GM21825 (cell line): ENCODE results near the gene WDFY3.
"Not testable (repeated sequence)": the region's sequence is repeated elsewhere in the genome, so short reads cannot be mapped to it uniquely, and the experiment has no call there.

Experiments used
- ATAC-seq: cut with Tn5 transposase; IDR thresholded peaks from one replicate; pipeline ENCODE4 v1.9.1; 2021; ENCODE audit warnings: mild to moderate bottlenecking, moderate library complexity; ENCODE audit not compliant: unreplicated experiment

The WDFY3 gene

DNA sequence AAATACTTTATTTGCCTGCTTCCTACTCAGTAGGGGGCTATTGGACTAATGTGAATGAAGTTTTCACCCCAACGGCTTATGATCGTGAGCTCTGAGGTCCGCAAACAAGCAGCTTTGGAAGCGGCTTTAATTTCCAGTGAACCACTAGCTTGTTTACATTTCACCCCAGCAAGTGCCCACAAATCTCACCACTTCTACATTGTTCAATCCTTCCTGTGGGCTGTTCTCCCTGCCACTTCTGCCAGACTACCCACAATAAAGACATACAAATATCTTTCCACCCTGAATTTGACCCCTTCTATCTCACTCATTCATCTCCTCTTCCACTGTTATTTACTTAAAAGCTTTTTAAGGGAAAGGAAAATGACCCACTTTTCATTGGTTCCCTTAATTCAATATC is 285.5 kb downstream of the WDFY3 start:
- no peak for ATAC-seq

DNA sequence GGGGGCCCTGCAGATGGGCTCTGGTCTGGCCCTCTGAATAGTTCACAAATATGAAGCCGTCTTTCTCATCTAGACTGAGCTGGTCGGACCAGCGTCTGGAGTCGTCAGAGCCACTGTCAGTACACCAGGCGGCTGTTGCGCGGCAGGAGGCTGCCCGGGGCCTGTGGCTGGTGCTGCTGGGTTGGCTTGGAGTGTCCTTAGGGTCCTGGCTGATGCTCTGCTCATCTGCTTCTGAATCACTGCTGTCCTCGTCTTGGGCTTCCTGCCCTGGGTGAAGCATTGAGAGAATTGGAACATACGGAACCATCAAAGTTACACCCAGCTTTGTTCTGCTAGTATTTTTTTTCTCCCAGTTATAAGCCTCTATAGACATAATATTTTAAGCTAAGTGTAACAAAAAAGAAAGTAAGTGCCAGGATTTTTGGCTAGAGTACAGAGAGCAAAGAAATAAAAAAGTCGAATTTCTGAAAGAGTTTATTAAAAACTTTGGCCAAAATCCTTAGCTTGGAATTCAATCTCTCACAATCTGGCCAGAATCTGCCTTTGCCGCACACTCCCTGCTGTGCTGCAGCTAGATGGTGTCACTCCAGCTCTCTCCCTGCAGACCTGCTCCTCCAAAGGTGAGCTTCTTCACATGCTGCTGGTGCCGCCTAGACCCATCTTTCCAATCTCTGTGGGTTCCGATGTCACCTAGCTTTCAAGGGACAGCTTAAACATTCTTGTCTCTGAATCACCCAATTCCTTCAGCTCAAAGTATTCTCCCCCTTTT is 287.3 kb downstream of the WDFY3 start:
- ATAC-seq, result no peak

DNA sequence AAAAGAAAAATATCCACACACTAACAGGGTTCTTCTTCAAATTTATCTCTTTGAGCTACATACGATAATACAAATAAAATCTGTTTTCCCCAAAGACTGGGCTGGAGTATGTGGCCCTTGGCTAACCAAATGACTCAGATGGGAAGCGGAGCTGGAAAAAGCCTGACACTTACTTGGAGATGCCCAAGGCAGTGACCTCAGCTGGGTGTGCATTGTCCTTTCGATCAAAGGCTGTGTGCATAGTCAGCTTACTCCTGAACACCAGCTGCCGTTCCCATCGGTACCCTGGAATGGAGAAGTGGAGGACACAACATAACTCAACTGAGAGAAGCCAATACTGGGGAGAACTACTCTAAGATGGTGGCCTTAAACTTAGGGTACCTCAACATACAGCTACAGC is 288.5 kb downstream of the WDFY3 start:
- no peak for ATAC-seq

DNA sequence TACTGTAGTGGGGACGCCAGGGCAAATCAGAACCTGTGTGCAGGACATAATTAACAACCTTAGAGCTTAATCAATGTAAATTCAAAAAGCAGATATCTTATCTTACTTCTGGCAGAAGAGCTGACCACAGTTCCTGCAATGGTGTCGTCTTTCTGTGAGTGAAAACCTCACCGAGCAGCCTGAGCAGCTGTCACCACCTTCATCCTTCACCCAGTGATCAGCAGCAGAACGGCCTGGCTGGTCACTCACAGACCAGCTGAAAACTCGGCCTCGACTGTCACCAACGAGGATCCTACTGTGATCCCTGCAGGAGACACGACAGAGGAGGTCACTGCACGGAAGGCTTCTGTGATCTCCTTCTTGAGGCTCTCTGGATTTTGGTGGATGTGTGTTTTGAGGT is 289.4 kb downstream of the WDFY3 start:
- ATAC-seq, result no peak

DNA sequence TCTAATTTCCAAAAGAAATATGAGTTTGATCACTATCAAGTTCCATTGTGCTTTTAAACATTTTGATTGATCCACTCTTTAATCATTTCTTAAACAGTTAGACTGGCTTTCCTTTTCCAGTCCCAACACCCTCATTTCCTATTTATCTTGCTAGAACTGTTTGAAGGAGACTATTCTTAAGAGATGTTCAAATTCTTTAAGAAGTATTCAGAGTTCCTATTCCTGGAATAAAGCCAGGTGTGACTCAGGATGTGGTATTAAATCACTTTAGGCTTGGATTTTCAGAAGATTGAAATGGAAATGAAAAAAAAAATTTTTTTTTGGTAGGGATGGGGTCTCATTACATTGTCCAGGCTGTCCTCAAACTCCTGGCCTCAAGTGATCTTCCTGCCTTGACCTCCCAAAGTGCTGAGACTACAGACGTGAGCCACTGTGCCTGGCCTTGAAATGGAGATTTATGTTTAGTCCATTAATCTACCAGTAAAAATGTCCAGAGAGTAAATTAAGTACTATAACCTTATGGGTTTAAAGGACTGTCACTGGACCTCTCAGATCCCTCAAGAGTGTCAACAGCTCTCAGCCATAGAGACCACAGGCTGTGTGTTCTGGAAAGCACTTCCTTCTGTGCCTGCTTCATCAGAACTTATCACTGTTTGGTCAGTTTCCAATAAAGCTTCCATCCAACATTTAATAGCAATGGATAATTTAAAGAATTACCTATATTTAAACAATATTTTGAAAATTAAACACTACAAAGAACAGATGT is 292.8 kb downstream of the WDFY3 start:
- ATAC-seq, result no peak

DNA sequence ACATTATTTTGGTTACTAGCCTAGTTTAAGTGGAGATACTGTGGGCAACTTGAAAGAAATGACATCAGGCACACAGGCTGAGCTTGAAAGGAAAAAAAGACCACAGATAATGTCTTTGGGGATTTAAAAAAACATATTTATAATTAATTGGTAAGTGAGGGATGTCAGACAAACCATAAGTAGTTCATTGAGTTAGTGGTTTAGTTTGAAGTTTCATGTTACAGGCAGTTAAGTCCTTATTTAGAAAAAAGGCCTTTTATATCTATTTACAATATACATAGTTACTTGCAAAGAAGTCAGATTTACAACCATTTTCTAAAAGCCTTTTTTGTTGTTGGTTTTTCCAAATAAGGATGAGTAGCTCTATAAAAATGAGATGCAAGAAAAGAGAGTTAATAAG is 294.3 kb downstream of the WDFY3 start:
- no peak for ATAC-seq

DNA sequence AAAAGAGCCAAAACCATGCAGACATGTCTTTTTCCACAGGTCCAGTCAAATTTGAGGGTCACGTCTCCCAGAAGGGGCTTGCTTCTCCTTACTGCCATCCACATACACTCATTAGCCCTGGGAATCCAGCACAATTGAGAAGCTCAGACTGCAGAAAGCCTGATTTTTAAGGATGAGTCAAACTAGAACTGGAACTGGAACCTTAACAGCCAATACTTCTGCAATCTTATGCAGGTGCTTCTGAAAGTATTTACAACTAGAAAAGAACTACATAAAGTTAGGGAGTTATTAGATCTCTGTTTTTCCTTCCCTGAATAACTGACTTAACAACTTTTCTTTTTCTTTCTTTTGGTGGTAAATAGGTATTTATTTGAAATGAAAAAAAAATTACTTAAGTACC is 297.3 kb downstream of the WDFY3 start:
- no peak for ATAC-seq

DNA sequence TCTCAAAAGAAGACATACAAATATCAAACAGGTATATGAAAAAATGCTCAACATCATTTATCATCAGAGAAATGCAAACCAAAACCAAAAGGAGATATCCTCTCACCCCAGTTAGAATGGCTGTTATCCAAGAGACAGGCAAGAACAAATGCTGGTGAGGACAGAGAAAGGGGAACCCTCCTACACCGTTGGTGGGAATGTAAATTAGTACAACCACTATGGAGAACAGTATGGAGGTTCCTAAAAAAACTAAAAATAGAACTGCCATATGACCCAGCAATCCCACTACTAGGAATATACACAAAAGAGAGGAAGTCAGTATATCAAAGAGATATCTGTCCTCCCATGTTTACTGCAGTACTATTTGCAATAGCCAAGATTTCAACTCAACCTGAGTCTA is 300.1 kb downstream of the WDFY3 start:
- no peak for ATAC-seq

DNA sequence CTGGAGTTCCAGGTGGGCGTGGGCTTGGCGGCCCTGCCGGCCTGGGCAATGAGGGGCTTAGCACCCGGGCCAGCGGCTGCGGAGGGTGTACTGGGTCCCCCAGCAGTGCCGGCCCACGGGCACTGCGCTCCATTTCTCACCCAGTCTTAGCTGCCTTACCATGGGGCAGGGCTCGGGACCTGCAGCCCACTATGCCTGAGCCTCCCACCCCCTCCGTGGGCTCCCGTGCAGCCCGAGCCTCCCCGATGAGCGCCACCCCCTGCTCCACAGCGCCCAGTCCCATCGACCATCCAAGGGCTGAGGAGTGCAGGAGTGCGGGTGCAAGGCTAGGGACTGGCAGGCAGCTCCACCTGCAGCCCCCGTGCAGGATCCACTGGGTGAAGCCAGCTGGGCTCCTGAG is 301.7 kb downstream of the WDFY3 start:
- not testable (repeated sequence) for ATAC-seq

DNA sequence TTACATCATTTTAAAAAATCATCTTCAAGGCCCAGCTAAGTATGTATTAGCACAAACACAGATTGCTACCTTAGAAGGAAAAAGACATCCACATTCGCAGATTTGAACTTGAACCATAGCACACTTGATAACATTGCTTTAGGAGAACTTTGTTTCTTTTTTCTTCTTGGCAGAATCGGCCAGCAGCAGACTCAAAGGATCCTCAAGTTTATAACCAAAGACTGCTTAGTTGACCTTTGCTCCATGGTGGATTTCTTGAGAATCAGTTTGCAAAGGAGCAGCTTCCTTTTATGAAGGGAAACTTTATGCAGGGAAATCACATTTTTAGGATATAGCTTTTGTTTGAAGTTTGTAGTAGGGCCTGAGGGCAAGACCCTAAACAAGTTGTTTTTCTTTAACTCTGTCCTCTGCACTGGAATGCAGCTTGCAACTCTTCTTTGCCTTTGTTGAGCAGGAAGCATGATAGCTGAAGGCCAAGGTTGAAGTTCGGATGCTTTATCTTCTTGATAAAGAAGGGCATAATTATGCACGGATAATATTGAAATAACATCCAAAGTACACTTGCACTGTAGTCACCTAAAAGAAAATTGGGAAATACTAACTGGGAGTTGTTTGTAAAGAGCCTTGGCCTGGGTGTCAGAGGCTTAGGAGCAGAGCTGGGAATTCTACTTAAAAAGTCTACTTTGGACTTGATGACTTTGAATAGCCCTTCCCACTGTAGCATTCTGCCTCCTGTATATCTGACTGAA is 305.1 kb downstream of the WDFY3 start:
- no peak for ATAC-seq

DNA sequence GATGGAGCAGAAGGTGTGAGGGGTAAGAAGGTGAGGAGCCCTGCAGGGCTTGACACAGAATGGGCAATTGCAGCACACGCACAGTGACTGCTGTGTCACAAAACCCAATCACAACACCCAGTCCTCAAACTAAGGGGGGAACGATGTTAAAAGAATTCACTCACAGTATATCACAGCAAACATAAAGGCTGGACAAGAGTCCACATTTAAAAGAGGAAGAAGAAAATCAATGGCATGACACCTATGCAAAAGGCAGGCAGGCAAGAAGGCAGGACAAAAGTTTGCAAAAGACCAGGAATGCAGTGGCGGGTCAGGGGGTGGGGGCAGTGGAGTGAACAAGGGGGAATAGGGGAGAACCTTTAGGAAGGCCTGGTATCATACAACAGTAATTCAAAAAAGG is 305.9 kb downstream of the WDFY3 start:
- no peak for ATAC-seq

DNA sequence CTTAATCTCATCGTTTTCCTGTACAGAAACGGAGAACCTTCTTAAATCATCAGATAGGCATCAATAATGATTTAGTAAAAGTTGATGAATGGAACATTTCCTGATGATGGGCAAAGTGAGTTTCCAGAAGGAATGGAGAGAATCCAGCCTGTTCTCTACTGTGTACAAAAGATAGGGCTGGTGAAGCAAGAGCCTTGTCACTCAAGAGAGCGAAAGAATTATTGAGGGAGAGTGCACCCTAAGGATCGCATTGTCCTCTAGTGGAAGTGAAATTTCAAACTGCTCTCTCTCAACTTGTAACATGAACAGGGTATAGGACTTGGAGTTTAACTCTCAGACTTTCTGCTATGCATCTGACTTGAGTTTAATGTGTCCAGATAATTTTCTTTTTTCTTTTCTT is 314.0 kb downstream of the WDFY3 start:
- no peak for ATAC-seq

DNA sequence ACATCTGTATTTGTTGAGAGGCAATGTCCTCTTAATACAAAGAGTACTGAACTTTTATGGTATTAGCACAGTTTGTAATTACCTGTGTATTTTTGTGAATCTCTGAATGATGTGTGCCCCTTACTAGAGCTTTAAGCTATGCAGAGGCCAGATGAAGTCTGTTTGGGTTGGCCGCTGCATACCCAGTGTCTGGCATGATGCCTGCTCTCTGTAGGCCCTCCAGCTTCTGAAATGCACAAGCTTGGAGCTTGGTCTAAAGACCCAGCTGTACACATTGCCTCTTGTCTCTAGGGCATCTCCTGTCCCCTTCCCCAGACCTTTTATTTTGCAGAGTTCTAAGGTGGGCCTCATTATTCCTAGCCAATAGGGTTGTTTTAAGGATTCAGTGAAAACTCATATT is 315.0 kb downstream of the WDFY3 start:
- no peak for ATAC-seq

DNA sequence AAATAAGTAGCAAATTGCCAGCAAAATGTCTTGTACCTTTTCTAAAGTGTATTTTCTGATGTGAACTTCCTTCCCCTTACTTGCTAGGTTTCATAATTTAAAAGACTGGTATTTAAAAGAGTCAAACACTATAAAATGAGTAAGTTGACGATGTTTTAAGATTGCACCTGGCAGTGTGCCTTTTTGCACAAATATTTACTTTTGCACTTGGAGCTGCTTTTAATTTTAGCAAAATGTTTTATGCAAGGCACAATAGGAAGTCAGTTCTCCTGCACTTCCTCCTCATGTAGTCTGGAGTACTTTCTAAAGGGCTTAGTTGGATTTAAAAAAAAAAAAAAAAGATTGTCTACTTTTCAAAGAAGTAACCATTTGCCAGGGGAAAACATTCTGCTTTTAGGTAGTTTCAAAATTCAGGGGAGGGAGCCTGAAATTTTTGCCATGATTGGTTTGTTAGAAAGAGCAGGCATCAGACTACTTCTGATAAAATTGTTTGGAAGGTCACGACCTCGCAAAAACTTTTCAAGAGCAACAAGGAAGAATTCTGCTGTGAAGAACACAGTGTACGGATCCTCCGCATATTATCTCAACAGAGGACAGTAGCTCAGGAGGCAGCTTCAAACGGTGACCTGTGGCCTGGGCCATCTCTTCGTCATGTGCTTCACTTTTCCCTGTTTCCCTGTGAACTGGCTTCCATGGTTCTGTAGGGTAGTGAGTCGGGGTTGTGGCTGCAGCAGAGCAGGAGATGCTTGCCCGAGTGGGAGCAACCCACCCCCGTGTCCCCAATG is 317.4 kb downstream of the WDFY3 start:
- no peak for ATAC-seq

DNA sequence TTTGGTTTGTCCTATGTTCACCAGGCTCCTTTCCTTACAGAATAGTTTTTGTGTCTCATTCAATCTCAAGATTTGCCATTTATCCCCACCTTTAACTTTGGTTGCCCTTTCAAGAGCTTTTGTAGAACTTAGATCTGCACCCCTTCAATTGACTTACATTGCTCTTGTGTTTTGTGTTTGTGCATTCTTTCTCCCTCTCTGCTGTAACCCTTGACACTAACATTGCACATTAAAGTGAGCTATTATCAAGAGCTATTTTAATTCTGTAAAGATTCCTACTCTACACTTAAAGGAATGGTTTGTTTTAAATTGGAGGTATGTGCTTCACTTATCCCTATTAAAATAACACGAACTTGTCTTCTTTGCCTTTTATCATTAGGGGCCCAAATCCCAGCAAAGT is 318.3 kb downstream of the WDFY3 start:
- no peak for ATAC-seq

DNA sequence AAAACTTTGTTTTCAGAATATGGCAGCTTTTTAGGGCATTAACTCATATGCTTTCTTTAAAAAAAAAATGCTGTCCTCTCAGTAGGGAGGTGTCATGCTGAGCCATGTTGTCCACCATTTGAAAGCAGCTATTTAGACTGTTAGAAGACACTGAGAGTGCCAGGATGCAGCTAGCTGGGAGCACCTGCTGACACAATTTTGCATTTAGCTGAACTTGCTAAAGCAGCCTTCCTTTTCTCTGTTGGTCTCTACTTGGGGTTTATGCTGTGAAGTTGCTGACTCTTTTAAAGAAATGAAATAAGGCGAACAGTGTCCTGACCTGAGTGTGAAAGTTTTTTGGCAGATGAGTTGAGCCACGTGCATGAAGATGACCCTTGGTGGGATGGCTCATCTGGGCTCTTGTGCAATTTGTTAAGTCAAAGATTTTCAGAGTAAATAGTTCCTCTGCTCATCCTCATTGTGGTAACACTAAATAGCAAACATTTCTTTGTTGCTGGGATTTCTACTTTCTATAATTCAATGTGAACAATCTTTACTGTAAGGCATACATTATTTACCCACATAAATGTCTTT is 319.1 kb downstream of the WDFY3 start:
- ATAC-seq, result no peak

DNA sequence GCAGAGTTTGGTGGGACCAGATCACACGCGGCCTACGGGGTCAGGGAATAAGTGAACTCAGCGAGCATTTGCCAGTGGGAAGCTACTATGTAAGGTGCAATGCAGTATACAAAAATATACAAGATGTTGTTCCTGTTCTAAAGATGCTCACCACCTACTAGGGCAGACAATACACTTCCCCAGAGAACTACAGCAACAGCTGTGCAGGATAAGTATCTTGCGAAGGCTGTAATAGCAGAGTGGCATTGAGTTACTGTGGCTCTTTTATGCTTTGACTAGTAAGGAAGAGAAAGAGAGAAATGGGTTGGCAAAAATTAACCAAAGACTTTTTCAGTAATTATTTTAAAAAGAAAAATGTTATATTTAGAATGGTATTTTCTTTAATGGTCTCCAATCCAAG is 322.4 kb downstream of the WDFY3 start:
- ATAC-seq, result no peak

DNA sequence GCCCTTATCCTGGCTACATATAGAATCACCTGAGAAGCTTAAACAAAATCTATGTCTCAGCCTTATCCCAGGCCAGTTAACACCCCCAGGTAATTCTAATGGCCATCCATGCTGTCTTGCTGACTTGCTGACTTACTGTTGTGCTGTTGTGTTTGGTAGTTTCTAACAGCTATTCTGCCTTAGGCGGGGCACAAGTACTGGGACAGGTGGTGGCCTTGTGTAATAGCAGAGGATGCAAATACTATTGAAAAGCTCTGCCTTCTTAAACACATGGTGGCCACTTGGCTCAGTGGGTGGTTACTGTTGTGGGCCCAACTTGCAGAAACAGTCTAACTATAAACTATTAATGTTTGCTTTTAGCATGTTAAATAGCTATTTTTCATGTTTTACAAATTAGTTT is 327.3 kb downstream of the WDFY3 start:
- no peak for ATAC-seq

DNA sequence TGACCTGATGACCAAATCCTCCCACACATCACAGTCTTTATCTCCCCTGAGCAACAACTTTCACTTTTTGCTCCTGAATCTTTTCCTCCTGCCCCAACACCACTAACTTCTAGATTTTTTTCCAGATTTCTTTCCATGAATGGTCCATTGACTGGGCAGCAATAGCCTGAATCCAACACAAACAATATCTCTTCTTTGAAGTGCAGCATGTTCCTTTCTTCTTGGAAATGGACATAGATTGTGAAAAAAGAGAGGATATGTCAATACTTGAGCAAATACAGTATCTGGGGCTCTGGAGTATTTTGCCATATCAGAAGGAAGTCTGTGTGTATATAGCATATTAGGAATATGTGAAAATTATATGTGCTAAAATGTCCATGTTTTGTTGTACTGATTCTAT is 328.4 kb downstream of the WDFY3 start:
- ATAC-seq, result no peak

DNA sequence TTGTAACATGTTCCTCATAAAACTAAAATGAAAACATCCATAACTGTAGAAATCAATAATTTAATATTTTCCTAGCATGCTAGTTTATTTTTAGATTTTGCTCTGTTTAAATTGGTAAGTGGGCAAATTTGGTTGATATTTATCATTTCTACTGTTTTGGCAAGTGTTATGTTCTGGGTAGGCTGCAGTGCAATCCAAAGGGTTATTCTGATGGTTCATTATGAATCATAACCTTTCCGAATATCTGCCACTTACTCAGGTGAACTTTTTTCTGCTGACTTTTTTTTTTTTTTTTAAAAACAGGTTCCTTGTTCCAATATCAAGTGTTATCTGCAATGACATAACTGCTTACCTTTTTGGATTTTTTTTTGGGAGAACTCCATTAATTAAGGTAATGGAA is 331.5 kb downstream of the WDFY3 start:
- no peak for ATAC-seq

DNA sequence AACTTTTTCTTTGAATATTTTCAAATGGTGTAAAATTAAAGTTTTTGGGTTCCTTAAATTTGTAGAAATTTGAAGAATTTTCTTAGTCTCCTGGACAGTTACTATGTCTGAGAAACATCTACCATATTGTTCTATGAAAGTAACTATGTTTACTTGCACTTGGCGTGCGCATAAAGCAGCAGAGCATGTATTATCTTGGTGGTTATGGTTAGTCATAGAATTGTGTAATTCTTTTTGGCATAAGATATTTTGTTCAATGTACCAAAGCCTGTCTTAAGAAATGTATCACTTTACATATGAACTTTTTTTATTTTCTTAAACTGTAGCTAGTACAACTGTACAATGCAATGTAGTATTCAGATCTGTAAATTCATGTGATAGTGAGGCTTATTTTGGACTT is 334.4 kb downstream of the WDFY3 start:
- no peak for ATAC-seq
